Activated naive CD8-positive, alpha-beta T cell treated with anti-CD3 and anti-CD28 coated beads, Interleukin-2, amount 10 ng/mL, durations not matched to agents 7 days and 5 days (primary cell): ENCODE data around the gene SEC23B. TPM values are rescaled to one million over a fixed set of nuclear protein-coding genes. Genes with fewer than 3 reads are reported as not detected.

Source experiments
- ATAC-seq: fragments of 150-1000 bp; cut with Tn5 transposase; one replicate; pipeline ENCODE4 v1.10.0; 2021; ENCODE audit warnings: low read depth, moderate library complexity
- POLR2A ChIA-PET: fragments of 350-600 bp; sonication (Branson Sonifier 250); formaldehyde crosslinking; loops from one replicate; lab custom pipeline; 2021; ENCODE audit warnings: antibody characterized with exemption; lab: Charles Lee
- DNase-seq: peaks from one replicate; pipeline ENCODE4 v3.0.0; 2021
- H3K27ac Mint-ChIP-seq: one replicate; pipeline ENCODE4 v1.8.0; 2022; ENCODE audit warnings: mild to moderate bottlenecking, mixed read lengths
- H3K27me3 Mint-ChIP-seq: one replicate; pipeline ENCODE4 v1.8.0; 2022; ENCODE audit warnings: mild to moderate bottlenecking, moderate library complexity, mixed read lengths
- H3K36me3 Mint-ChIP-seq: one replicate; pipeline ENCODE4 v1.8.0; 2021; ENCODE audit warnings: mild to moderate bottlenecking, mixed read lengths
- H3K4me1 Mint-ChIP-seq: one replicate; pipeline ENCODE4 v1.8.0; 2021; ENCODE audit warnings: mixed read lengths
- H3K4me3 Mint-ChIP-seq: one replicate; pipeline ENCODE4 v1.8.0; 2022; ENCODE audit warnings: mild to moderate bottlenecking, moderate library complexity, mixed read lengths
- H3K9me3 Mint-ChIP-seq: one replicate; pipeline ENCODE4 v1.8.0; 2021; ENCODE audit warnings: mixed read lengths
- total RNA-seq, 2 experiments: library from RNA; stranded (reverse); gene quantifications; one replicate each; pipeline ENCODE4 v1.2.3, GENCODE V29; 2021

The SEC23B gene
- 10 to 100 TPM; 64.0 to 65.0 TPM for total RNA-seq

DNA sequence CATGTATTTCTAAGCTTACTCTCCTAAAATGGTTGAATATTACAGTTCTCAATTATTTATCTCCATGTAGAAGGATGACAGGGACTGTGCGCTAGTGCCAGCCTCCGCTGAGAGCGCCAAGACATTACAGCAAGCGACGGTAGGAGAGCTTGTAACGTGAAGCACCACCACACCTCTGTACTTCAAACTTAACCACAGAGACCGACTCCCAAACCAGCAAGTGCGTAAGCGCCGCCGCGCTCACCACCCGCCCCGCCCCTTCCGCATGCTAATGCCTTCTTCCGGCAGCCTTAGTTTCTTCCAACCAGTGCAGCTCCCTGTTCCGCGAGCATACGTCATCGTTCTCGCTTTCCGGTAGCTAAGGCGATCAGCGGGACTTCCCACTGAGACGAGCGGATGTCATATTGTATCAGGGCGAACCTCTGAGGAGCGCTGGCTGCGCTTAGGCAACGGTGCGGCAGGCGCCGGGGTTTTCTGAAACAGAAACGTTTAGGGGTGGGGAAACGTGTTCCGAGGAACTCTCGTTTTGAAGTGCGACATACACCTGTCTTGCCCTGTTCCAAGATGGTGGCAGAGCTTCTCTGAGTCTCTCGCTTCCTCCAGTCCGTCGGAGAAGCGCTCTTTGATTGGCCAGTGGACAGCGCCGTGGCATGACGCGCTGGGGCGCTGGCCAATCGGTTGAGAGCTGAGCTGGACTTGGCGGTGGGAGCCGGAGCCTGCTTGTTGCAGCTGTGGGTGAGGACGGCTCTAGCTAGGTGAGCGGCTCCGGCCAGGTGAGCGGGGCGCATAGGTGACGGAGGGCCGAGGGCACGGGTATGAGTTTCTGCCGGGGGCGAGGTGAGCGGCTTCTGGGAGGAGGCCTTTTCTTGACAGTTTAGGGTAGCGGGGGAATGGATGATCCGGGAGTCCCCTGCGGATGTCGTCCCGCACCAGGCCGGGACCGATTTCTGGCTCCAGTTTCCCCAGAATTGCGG, at the start of gene SEC23B:
Gene SEC23B, plus strand, starts transcription at position 723 of the 974 bp plus-strand sequence. CDS start 2,896 bp downstream, outside the sequence.
- DNase-seq (peak; percentile 96), ATAC-seq (peak; percentile 95)
- Mint-ChIP-seq H3K36me3 (peaks cover 20% of the 10 kb centered on the region), H3K27me3 (peaks cover 2% of the 10 kb centered on the region), H3K4me3 (peak within 1 kb of the TSS; percentile 98), H3K27ac (peak within 1 kb of the TSS; percentile 98), H3K4me1 (peaks cover 28% of the 10 kb centered on the region), H3K9me3 (no peaks in the 10 kb centered on the region)
- POLR2A ChIA-PET, result interaction anchor here (1.0 to 4.5 kb wide), 7 partner anchors 10 to 370 kb away, joined by 3 to 64 read pairs (median 4); partner anchors contain the start of genes DTD1, DZANK1, KAT14 and PET117

DNA sequence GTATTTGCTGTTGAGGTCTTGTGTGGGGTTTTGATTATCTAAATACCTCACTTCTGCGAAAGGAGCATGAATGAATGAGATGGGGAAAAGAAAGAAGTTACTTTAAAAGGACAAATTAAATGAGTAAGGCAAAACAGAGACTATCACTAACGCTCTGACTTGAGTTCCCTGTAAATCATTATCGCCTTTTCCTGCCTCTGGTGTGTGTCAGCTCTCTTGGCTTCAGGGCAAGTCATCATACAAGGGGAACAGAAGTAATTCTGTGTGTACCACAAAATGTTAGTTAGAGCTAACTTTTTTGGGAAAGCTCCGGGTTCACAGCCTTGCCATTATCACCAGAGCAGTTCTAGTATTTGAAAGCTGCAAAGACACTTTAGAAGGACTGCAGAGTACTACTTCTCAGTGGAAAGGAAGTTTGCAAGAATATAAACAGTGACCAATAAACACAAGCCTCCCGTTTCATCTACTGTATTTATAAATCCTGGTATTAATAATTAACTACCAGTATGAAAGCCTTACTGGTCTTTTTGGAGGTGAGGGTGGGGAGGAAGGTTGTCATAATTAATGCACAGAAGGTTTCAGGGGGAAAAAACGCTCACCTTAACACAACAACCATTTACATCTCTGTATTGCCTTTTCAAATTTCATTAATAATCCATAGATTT, 42.1 kb upstream of the SEC23B start:
- Mint-ChIP-seq H3K9me3 (no peaks in the 10 kb centered on the region), H3K27me3 (no peaks in the 10 kb centered on the region), H3K4me1 (peaks cover 20% of the 10 kb centered on the region), H3K27ac (no peak overlapping the region), H3K4me3 (peak overlapping the region; percentile 99), H3K36me3 (no peaks in the 10 kb centered on the region)
- DNase-seq, result no peak
- no peak for ATAC-seq
- POLR2A ChIA-PET, result interaction anchor here (4.3 kb wide), 1 partner anchor 42 kb away, joined by 33 read pairs; the partner anchor contains the start of gene SEC23B

DNA sequence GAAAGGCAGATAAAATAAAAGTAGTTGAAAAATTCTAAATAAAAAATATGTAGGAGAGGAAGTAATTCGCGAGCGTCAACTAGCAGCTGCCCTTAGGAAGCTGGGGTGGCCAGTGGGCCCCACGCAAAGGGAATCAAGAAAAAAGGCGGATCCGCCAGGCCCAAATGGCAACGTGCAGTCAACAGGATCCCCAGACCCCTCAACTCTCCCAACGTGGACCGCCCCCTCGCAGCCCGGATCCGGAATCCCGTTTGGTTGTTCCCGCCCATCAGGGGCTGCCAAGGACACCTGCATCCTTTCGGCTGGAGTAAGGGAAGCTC, 41.2 kb upstream of the SEC23B start:
- peak overlapping the region; percentile 92 for H3K27ac Mint-ChIP-seq
- DNase-seq (no peak), ATAC-seq (no peak)
- H3K36me3 Mint-ChIP-seq, result no peaks in the 10 kb centered on the region
- POLR2A ChIA-PET, result interaction anchor here (0.6 to 4.3 kb wide), 5 partner anchors 30 to 63 kb away, joined by 3 to 33 read pairs (median 5); partner anchors contain the start of genes RBBP9 and SEC23B
- no peaks in the 10 kb centered on the region for H3K27me3 Mint-ChIP-seq
- peaks cover 20% of the 10 kb centered on the region for H3K4me1 Mint-ChIP-seq
- peak overlapping the region; percentile 99 for H3K4me3 Mint-ChIP-seq
- no peaks in the 10 kb centered on the region for H3K9me3 Mint-ChIP-seq

DNA sequence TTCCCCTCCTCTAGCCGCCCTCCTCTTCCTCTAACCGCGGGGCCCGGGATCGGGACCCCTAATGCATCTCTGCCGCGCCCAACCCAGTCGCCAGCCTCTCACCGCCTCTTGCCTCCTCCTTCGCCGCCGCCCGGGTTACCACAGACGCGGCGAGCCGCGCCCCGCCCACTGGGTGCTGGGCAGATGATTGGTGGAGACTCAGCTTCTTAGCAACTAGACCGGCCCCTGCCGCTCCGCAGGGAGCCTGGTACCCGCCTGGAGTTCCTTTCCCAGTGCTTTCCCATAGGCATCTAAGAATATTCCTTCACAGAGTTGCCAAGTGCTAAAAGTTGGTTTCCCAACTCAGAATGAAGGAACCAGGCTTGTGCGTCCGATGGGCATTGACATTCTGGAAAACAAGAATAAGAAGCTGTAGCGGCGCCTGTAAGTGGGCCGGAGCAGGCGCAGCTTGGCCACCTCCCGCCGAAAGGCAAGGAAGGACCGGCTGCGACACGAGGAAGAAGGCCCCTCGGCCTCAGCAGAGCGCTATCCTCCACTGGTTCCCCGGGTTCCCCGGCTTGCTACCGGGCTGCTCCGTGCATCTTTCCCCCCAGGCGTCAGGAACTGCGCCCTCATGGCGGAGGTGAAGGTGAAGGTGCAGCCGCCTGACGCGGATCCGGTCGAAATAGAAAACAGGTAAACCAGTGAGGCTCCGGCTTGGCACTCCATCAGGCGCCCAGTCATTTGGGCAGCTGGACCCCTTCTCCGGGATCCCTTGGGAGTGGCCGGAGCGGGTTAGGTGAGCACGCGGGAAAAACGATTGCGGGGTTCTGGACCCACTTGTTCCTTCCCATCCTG, 40.6 kb upstream of the SEC23B start, which contains the start of the genes DZANK1 and POLR3F:
Gene DZANK1, minus strand, starts transcription at position 137 of the 837 bp plus-strand sequence. CDS start 1,672 bp downstream, outside the sequence.
Gene POLR3F, plus strand, starts transcription at position 497 of the 837 bp plus-strand sequence. Its CDS starts 117 bp downstream, at position 614.
- H3K36me3 Mint-ChIP-seq, result no peaks in the 10 kb centered on the region
- H3K9me3 Mint-ChIP-seq, result no peaks in the 10 kb centered on the region
- H3K27ac Mint-ChIP-seq, result peak within 1 kb of the TSS; percentile 92
- ATAC-seq (peak; percentile 98), DNase-seq (peak; percentile 94)
- POLR2A ChIA-PET, result interaction anchor here (0.6 to 4.3 kb wide), 5 partner anchors 30 to 63 kb away, joined by 3 to 33 read pairs (median 5); partner anchors contain the start of genes RBBP9 and SEC23B
- H3K4me1 Mint-ChIP-seq, result peaks cover 20% of the 10 kb centered on the region
- no peaks in the 10 kb centered on the region for H3K27me3 Mint-ChIP-seq
- H3K4me3 Mint-ChIP-seq, result peak within 1 kb of the TSS; percentile 99

DNA sequence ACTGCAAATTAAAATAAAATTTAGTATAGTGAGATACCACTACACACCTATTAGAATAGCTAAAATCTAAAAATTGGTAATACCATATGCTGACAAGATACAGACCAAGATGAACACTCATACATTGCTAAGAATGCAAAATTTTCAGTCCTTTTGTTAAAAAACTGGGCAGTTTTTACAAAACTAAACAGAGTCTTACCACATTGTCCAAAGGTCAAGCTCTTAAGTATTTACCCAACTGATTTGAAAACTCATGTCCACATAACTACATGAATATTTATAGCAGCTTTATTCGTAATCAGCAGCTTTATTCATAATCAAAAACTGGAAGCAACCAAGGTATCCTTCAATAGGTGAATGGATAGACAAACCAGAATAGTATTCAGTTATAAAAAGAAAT, 30.5 kb upstream of the SEC23B start:
- Mint-ChIP-seq H3K9me3 (no peaks in the 10 kb centered on the region), H3K36me3 (peaks cover 14% of the 10 kb centered on the region), H3K27me3 (no peaks in the 10 kb centered on the region), H3K4me1 (no peaks in the 10 kb centered on the region), H3K4me3 (no peak overlapping the region), H3K27ac (no peak overlapping the region)
- no peak for ATAC-seq
- no peak for DNase-seq
- POLR2A ChIA-PET, result no interaction called here

DNA sequence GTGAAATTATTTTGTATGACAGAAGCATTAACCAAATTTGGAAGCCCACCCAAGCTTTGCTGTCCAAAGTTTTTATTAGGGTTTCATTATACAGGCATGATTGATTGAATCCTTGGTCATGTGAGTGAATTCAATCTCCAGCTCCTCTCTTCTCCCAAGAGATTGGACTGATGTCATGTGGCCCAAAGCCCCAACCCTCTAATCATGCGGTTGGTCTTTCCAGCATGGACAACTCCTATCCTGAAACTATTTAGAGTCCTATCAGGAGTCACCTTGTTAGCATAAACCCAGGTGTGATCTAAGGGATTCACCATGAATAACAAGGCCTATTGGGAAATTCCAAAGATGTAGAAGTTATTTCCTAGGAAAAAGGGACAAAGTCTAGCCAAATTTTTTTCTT, 29.9 kb upstream of the SEC23B start:
- H3K9me3 Mint-ChIP-seq, result no peaks in the 10 kb centered on the region
- ATAC-seq (no peak), DNase-seq (no peak)
- H3K27ac Mint-ChIP-seq, result no peak overlapping the region
- H3K4me1 Mint-ChIP-seq, result no peaks in the 10 kb centered on the region
- POLR2A ChIA-PET, result no interaction called here
- H3K36me3 Mint-ChIP-seq, result peaks cover 17% of the 10 kb centered on the region
- no peak overlapping the region for H3K4me3 Mint-ChIP-seq
- H3K27me3 Mint-ChIP-seq, result no peaks in the 10 kb centered on the region

DNA sequence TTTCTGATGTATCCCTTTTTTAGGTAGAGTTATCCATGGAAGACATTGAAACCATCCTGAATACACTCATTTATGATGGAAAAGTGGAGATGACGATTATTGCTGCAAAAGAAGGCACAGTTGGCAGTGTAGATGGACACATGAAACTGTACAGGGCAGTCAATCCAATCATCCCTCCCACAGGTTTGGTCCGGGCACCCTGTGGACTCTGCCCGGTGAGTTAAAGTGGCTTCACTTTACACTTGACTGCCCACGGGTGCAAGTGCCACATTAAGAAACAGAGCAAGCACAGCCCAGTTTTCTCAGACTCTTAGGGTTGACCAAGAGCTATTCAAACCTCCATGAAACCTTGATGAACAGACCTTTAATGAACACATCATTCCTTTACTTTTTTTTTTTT, 26.1 kb upstream of the SEC23B start:
- no peak overlapping the region for H3K27ac Mint-ChIP-seq

DNA sequence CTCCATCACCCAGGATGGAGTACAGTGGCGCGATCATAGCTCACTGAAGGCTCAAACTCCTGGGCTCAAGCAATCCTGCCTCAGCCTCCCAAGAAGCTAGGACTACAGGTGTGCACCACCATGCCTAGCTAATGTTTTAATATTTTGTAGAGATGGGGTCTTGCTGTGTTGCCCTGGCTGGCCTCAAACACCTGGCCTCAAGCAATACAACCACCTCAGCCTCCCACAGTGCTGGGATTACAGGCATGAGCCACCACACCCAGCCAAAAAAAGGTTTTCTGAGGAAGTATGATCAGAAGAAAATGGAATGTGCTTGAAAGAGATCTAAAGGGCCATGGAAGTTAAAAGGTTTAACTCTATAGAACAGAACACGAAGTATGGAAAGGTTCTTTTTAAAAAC, 19.4 kb upstream of the SEC23B start:
- Mint-ChIP-seq H3K4me3 (no peak overlapping the region), H3K27ac (no peak overlapping the region), H3K9me3 (no peaks in the 10 kb centered on the region), H3K4me1 (no peaks in the 10 kb centered on the region), H3K27me3 (no peaks in the 10 kb centered on the region), H3K36me3 (peaks cover 21% of the 10 kb centered on the region)
- POLR2A ChIA-PET, result no interaction called here
- ATAC-seq (no peak), DNase-seq (no peak)

More for the DNA sequence above, 26.1 kb upstream of the SEC23B start:
- DNase-seq, result no peak
- POLR2A ChIA-PET, result no interaction called here
- H3K36me3 Mint-ChIP-seq, result peaks cover 23% of the 10 kb centered on the region
- no peaks in the 10 kb centered on the region for H3K4me1 Mint-ChIP-seq
- no peak overlapping the region for H3K4me3 Mint-ChIP-seq
- ATAC-seq, result no peak
- H3K9me3 Mint-ChIP-seq, result no peaks in the 10 kb centered on the region
- H3K27me3 Mint-ChIP-seq, result no peaks in the 10 kb centered on the region

DNA sequence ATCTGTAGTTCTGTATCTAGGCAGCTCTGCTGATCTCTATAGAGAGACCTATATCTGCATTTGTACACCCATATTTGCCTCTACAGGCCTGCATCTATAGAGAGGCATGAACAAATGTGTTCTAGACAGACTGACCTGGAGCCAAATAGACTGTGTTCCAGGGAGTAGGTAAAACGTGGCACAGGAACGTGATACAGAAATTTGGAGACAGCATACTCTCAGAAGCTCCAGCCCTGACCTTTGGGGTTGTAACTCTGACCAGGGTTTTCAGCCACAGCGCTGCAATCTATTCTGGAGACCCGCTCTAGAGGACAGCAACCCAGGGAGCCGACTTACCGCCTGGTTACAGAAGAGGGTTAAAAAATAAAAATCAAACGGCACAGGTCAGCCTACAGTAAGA, 11.7 kb upstream of the SEC23B start:
- no peaks in the 10 kb centered on the region for H3K9me3 Mint-ChIP-seq
- no peaks in the 10 kb centered on the region for H3K27me3 Mint-ChIP-seq
- ATAC-seq (no peak), DNase-seq (no peak)
- peaks cover 12% of the 10 kb centered on the region for H3K36me3 Mint-ChIP-seq
- H3K27ac Mint-ChIP-seq, result no peak overlapping the region
- H3K4me1 Mint-ChIP-seq, result peaks cover 13% of the 10 kb centered on the region
- H3K4me3 Mint-ChIP-seq, result peak overlapping the region; percentile 97
- POLR2A ChIA-PET, result interaction anchor here (0.5 to 4.3 kb wide), 4 partner anchors 12 to 926 kb away, joined by 3 to 64 read pairs (median 11); partner anchors contain the start of genes DZANK1, POLR3F and SEC23B

DNA sequence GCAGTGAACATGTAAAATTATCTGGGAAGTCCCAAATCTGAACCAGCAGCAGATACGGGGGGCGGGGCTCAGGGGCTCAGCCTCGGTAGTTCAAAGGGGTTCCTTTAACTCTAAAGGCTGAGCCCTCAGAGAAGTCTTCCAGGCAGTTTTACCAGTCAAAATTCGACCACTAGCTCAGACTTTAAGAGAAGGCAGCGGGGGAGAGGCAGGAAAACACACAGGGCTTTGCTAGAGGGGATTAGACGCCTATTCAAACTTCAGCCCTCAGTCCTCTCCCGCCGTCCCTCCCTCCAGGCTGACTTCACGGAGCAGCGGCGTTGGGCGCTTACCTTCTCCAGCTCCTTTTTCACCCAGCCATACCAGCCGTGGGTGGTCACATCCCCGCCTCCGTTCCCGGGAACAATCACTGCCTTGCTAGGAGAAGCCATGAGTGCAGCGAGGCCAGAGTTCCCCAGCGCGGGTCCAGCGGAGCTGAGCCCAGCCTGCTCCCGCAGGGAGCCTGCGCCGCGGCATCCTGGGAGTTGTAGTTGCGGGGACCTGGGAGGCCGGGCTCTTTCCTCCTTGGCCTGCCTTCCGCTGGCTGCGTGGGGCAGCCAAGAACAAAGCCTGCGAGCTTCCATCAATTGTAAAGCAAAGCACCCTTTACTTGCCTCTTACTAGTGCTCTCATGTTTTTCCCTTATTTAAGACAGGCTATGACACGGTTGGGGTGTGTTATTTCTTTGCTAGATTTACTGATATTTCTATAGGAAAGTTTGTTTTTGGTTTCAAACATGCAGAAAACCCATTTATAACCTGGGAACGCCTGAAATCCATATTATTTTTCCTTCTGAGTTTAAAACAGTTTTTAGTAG, 10.8 kb upstream of the SEC23B start, which contains the start of gene RBBP9:
Gene RBBP9, minus strand, starts transcription at position 486 of the 853 bp plus-strand sequence. Its CDS starts 58 bp downstream, at position 428.
- peaks cover 9% of the 10 kb centered on the region for H3K36me3 Mint-ChIP-seq
- H3K27ac Mint-ChIP-seq, result peak within 1 kb of the TSS; percentile 82
- H3K4me3 Mint-ChIP-seq, result peak within 1 kb of the TSS; percentile 97
- POLR2A ChIA-PET, result interaction anchor here (0.5 to 4.3 kb wide), 3 partner anchors 11 to 33 kb away, joined by 3 to 64 read pairs (median 16); partner anchors contain the start of genes DZANK1, POLR3F and SEC23B
- peaks cover 13% of the 10 kb centered on the region for H3K4me1 Mint-ChIP-seq
- H3K9me3 Mint-ChIP-seq, result no peaks in the 10 kb centered on the region
- DNase-seq (peak; percentile 79), ATAC-seq (peak; percentile 100)
- H3K27me3 Mint-ChIP-seq, result no peaks in the 10 kb centered on the region

DNA sequence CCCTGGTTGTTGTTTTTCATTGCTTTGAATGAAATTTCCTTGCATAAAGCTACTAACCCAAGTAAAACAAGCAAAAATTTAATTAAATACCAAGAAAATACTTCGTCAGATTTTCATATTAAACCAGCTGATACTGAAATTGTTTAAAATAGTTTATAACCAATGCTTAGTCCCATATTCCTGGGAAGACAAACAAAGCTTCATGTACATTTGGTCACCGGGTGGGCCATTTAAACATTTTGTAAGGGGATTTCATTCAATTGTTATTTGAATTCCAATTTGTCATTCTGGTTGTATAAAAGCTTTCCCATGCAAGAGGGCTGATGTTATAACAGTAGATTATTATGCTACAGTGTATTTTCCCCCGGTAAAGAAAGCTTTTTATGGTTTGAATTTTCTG, 10.1 kb upstream of the SEC23B start:
- Mint-ChIP-seq H3K4me1 (peaks cover 13% of the 10 kb centered on the region), H3K4me3 (peak overlapping the region; percentile 97), H3K9me3 (no peaks in the 10 kb centered on the region), H3K27ac (no peak overlapping the region), H3K36me3 (peaks cover 9% of the 10 kb centered on the region), H3K27me3 (no peaks in the 10 kb centered on the region)
- POLR2A ChIA-PET, result interaction anchor here (2.3 to 4.3 kb wide), 2 partner anchors 10 to 30 kb away, joined by 16 to 64 read pairs; partner anchors contain the start of genes DZANK1, POLR3F and SEC23B
- no peak for DNase-seq
- no peak for ATAC-seq
